Astrocyte (in vitro differentiated cells and primary cell): ENCODE data around the gene VASN. TPM values are rescaled to one million over a fixed set of nuclear protein-coding genes. Genes with fewer than 3 reads are reported as not detected.

Experiments used
- DNase-seq: peaks from one replicate; pipeline ENCODE4 v3.0.0-alpha.2; 2010; ENCODE audit warnings: low read depth
- FAIRE-seq: peaks from 2 replicates; lab custom pipeline; 2011; peaks lifted over from hg19 to GRCh38; lab: Jason Lieb, UNC
- H2AFZ ChIP-seq: 2 replicates; pipeline ENCODE4 v1.6.0; 2012; ENCODE audit warnings: low read depth, low read length, inconsistent platforms
- H3K27ac ChIP-seq: 2 replicates; pipeline ENCODE4 v1.5.1; 2011; ENCODE audit warnings: low read depth, low read length, inconsistent platforms
- H3K27me3 ChIP-seq: 2 replicates; pipeline ENCODE4 v1.6.0; 2011; ENCODE audit warnings: low read length, inconsistent platforms; ENCODE audit not compliant: insufficient read depth
- H3K36me3 ChIP-seq: 2 replicates; pipeline ENCODE4 v1.5.1; 2011; ENCODE audit warnings: low read length, inconsistent platforms; ENCODE audit not compliant: insufficient read depth
- H3K4me1 ChIP-seq: 2 replicates; pipeline ENCODE4 v1.5.1; 2011; ENCODE audit warnings: low read length, inconsistent platforms; ENCODE audit not compliant: insufficient read depth
- H3K4me2 ChIP-seq: 2 replicates; pipeline ENCODE4 v1.6.0; 2012; ENCODE audit warnings: low read length, inconsistent platforms
- H3K4me3 ChIP-seq: 2 replicates; pipeline ENCODE4 v1.5.1; 2011; ENCODE audit warnings: low read depth, mild to moderate bottlenecking, low read length, inconsistent platforms; ENCODE audit not compliant: insufficient read depth
- H3K79me2 ChIP-seq: 2 replicates; pipeline ENCODE4 v1.6.0; 2012; ENCODE audit warnings: mild to moderate bottlenecking, low read length, inconsistent platforms; ENCODE audit not compliant: insufficient read depth
- H3K9ac ChIP-seq: 2 replicates; pipeline ENCODE4 v1.6.0; 2012; ENCODE audit warnings: mild to moderate bottlenecking, low read length, inconsistent platforms
- H3K9me3 ChIP-seq: 2 replicates; pipeline ENCODE4 v1.5.1; 2012; ENCODE audit warnings: low read depth, mild to moderate bottlenecking, low read length, inconsistent platforms; ENCODE audit not compliant: insufficient read depth
- H4K20me1 ChIP-seq: 2 replicates; pipeline ENCODE4 v1.6.0; 2012; ENCODE audit warnings: low read length, inconsistent platforms; ENCODE audit not compliant: insufficient read depth
- H3K27ac Mint-ChIP-seq: one replicate; pipeline ENCODE4 v1.8.0; 2021; ENCODE audit warnings: mild to moderate bottlenecking, mixed read lengths; ENCODE audit not compliant: unreplicated experiment
- H3K27me3 Mint-ChIP-seq: one replicate; pipeline ENCODE4 v1.8.0; 2021; ENCODE audit warnings: low read depth, mixed read lengths; ENCODE audit not compliant: unreplicated experiment
- H3K36me3 Mint-ChIP-seq: one replicate; pipeline ENCODE4 v1.8.0; 2021; ENCODE audit warnings: low read depth, mixed read lengths; ENCODE audit not compliant: unreplicated experiment
- H3K4me1 Mint-ChIP-seq: one replicate; pipeline ENCODE4 v1.8.0; 2021; ENCODE audit warnings: low read depth, mixed read lengths; ENCODE audit not compliant: unreplicated experiment
- H3K4me3 Mint-ChIP-seq: one replicate; pipeline ENCODE4 v1.8.0; 2021; ENCODE audit warnings: mild to moderate bottlenecking, moderate library complexity, mixed read lengths; ENCODE audit not compliant: unreplicated experiment
- H3K9me3 Mint-ChIP-seq: one replicate; pipeline ENCODE4 v1.8.0; 2021; ENCODE audit warnings: mild to moderate bottlenecking, mixed read lengths; ENCODE audit not compliant: unreplicated experiment
- CTCF ChIP-seq: IDR thresholded peaks from 2 replicates; pipeline ENCODE4 v1.5.1; 2011; ENCODE audit warnings: low read depth, mild to moderate bottlenecking, inconsistent platforms, low read length, moderate library complexity; ENCODE audit not compliant: insufficient read depth
- EZH2 ChIP-seq: IDR thresholded peaks from 2 replicates; pipeline ENCODE4 v1.6.1; 2012; ENCODE audit warnings: mild to moderate bottlenecking, low read length, inconsistent platforms; ENCODE audit not compliant: insufficient read depth
- total RNA-seq: library from RNA; stranded (reverse); gene quantifications from 2 replicates; pipeline ENCODE4 v1.2.1, GENCODE V29; 2021

Gene VASN
- total RNA-seq, 1 donor from 2014 or later: 32.0 TPM

- DNase-seq (no peak), FAIRE-seq (no peak)
- Histone ChIP-seq H4K20me1 (peaks cover 6% of the 10 kb centered on the region), H3K27me3 (no peaks in the 10 kb centered on the region), H3K79me2 (no peaks in the 10 kb centered on the region), H3K9me3 (no peaks in the 10 kb centered on the region), H3K9ac (peak overlapping the region; percentile 20), H3K4me3 (no peak overlapping the region), H3K4me2 (no peak overlapping the region), H3K36me3 (no peaks in the 10 kb centered on the region), H3K4me1 (peaks cover 64% of the 10 kb centered on the region), H3K27ac (no peak overlapping the region), H2AFZ (no peak overlapping the region)
- Mint-ChIP-seq H3K27me3 (no peaks in the 10 kb centered on the region), H3K36me3 (peaks cover 6% of the 10 kb centered on the region), H3K9me3 (no peaks in the 10 kb centered on the region), H3K4me3 (no peak overlapping the region), H3K27ac (peak overlapping the region; percentile 53), H3K4me1 (peaks cover 19% of the 10 kb centered on the region)
- no peak for TF ChIP-seq EZH2
- TF ChIP-seq CTCF: no peak
Observed at GRCh38 chr16:4389051-4389955, 17.7 kb downstream of the VASN start.

GRCh38 chr16:4390266-4391260 lies 18.9 kb downstream of the VASN start:
- Histone ChIP-seq H3K79me2 (no peaks in the 10 kb centered on the region), H3K36me3 (no peaks in the 10 kb centered on the region), H4K20me1 (peaks cover 1% of the 10 kb centered on the region), H3K27me3 (no peaks in the 10 kb centered on the region), H2AFZ (no peak overlapping the region), H3K9me3 (no peaks in the 10 kb centered on the region), H3K27ac (no peak overlapping the region), H3K9ac (no peak overlapping the region), H3K4me3 (no peak overlapping the region), H3K4me1 (peaks cover 61% of the 10 kb centered on the region), H3K4me2 (no peak overlapping the region)
- no peak for TF ChIP-seq EZH2
- TF ChIP-seq CTCF: no peak
- FAIRE-seq: no peak
- peaks cover 6% of the 10 kb centered on the region for H3K36me3 Mint-ChIP-seq
- no peak for DNase-seq
- peaks cover 19% of the 10 kb centered on the region for H3K4me1 Mint-ChIP-seq
- no peak overlapping the region for H3K4me3 Mint-ChIP-seq
- H3K9me3 Mint-ChIP-seq: no peaks in the 10 kb centered on the region
- peak overlapping the region; percentile 26 for H3K27ac Mint-ChIP-seq
- no peaks in the 10 kb centered on the region for H3K27me3 Mint-ChIP-seq
